ENCODE data around the gene DOCK1.

Gene DOCK1

DNA sequence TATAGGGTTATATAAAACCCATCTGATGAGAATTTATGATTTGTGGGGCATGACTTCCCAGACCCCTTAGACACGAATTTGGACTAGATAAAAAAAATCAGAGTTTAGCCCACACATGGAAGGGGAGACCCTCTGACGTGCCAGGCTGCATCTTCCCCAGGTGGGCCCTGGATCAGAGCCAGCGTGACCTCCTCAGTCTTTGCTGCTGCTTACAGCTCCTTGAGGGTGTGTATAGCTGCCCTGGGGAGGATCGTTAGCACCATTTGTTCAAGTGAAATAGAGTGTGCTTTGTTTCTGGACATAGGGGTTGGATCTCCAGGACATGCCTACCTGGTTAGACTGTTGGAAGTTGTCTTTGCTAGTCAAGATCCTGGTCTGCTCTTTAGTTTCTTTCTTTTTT is 54.2 kb downstream of the DOCK1 start:
- DNase-seq (ENCODE audit: low read depth) = no peak
- TF ChIP-seq, protein P1, sequence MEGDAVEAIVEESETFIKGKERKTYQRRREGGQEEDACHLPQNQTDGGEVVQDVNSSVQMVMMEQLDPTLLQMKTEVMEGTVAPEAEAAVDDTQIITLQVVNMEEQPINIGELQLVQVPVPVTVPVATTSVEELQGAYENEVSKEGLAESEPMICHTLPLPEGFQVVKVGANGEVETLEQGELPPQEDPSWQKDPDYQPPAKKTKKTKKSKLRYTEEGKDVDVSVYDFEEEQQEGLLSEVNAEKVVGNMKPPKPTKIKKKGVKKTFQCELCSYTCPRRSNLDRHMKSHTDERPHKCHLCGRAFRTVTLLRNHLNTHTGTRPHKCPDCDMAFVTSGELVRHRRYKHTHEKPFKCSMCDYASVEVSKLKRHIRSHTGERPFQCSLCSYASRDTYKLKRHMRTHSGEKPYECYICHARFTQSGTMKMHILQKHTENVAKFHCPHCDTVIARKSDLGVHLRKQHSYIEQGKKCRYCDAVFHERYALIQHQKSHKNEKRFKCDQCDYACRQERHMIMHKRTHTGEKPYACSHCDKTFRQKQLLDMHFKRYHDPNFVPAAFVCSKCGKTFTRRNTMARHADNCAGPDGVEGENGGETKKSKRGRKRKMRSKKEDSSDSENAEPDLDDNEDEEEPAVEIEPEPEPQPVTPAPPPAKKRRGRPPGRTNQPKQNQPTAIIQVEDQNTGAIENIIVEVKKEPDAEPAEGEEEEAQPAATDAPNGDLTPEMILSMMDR (IDR thresholded peaks at IDR 0.05; ENCODE audit: low read depth, low read length, missing control alignments) = no peak
- H3K4me3 ChIP-seq (ENCODE audit: low read depth, low read length) = no peak overlapping the region

DNA sequence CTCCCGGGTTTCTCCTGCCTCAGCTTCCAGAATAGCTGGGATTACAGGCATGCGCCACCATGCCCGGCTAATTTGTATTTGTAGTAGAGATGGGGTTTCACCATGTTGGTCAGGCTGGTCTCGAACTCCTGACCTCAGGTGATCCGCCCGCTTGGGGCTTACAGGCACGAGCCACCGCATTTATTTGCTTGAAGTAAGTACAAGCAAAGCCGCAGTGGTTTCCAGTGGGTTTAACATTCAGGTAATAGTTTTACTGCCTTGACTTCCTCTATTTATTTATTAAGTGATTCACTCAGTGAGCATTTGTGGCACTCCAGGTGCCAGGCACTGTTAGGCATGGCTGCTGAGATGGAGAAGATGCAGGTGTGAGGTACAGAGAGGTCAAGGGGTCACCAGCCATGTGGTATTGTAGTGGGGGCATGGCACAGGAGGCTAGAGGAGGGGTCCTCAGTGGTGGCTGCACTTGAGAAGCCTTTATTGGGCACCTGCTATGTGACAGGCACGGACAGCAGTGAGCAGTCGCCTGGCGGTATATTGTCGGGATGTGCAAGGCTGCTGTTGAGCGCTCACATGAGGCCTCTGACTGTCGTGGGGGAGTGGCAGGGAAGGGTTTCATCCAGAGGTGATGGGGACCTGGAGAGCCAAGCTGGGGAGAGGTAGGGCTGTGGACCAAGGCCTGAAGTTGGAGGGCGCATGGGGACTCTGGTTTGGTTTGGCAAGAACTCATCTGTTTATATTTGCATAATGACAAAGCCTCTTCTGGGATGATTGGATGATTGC is 54.9 kb downstream of the DOCK1 start:
- TF ChIP-seq, protein P1 (IDR thresholded peaks at IDR 0.05; ENCODE audit: low read depth, low read length, missing control alignments) = no peak
- no peak for DNase-seq (ENCODE audit: low read depth)
- no peak overlapping the region for H3K4me3 ChIP-seq (ENCODE audit: low read depth, low read length)

GRCh38 chr10:126963354-126963753 is 58.1 kb downstream of the DOCK1 start:
- TF ChIP-seq, protein P1 (IDR thresholded peaks at IDR 0.05; ENCODE audit: low read depth, low read length, missing control alignments) = no peak
- no peak overlapping the region for H3K4me3 ChIP-seq (ENCODE audit: low read depth, low read length)
- DNase-seq (ENCODE audit: low read depth) = no peak

DNA sequence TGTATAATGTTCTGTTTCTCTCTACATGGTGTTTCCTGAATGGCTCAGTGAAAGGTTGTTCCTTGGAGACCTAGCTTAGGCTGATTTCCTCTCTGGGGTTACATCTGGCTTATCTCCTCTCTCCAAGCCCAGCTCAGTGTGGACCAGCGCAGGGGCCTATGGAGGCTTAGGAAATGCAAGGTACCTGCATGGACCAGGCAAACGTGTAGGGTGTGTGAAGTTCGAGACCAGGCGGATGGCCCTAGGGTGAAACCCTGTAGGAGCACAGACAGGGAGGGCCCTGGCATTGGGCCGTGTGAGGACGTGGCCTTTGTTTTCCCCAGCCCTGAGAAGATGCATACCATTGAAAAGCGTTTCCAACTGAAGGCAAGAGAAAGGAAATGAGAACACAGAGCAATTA is 59.0 kb downstream of the DOCK1 start:
- DNase-seq (ENCODE audit: low read depth) = no peak
- no peak overlapping the region for H3K4me3 ChIP-seq (ENCODE audit: low read depth, low read length)
- TF ChIP-seq, protein P1 (IDR thresholded peaks at IDR 0.05; ENCODE audit: low read depth, low read length, missing control alignments) = no peak

- H3K4me3 ChIP-seq (ENCODE audit: low read depth, low read length) = no peak overlapping the region
- no peak for DNase-seq (ENCODE audit: low read depth)
- TF ChIP-seq, protein P1 (IDR thresholded peaks at IDR 0.05; ENCODE audit: low read depth, low read length, missing control alignments) = no peak
Measured at GRCh38 chr10:126966938-126967337, 61.7 kb downstream of the DOCK1 start.

- TF ChIP-seq, protein P1 (IDR thresholded peaks at IDR 0.05; ENCODE audit: low read depth, low read length, missing control alignments) = no peak
- no peak for DNase-seq (ENCODE audit: low read depth)
- H3K4me3 ChIP-seq (ENCODE audit: low read depth, low read length) = no peak overlapping the region
Measured at GRCh38 chr10:126969310-126969709, 64.1 kb downstream of the DOCK1 start.
